Midbrain (tissue), 1 donor: ENCODE results near the gene COL26A1.
A peak's percentile ranks its signal among the peaks of the same experiment; 100 is the strongest.
"Not testable (repeated sequence)": the region's sequence is repeated elsewhere in the genome, so short reads cannot be mapped to it uniquely, and the experiment has no call there.

Source experiments
- DNase-seq: peaks from one replicate; lab custom pipeline; 2025; lab: John Stamatoyannopoulos, UW

COL26A1 gene

DNA sequence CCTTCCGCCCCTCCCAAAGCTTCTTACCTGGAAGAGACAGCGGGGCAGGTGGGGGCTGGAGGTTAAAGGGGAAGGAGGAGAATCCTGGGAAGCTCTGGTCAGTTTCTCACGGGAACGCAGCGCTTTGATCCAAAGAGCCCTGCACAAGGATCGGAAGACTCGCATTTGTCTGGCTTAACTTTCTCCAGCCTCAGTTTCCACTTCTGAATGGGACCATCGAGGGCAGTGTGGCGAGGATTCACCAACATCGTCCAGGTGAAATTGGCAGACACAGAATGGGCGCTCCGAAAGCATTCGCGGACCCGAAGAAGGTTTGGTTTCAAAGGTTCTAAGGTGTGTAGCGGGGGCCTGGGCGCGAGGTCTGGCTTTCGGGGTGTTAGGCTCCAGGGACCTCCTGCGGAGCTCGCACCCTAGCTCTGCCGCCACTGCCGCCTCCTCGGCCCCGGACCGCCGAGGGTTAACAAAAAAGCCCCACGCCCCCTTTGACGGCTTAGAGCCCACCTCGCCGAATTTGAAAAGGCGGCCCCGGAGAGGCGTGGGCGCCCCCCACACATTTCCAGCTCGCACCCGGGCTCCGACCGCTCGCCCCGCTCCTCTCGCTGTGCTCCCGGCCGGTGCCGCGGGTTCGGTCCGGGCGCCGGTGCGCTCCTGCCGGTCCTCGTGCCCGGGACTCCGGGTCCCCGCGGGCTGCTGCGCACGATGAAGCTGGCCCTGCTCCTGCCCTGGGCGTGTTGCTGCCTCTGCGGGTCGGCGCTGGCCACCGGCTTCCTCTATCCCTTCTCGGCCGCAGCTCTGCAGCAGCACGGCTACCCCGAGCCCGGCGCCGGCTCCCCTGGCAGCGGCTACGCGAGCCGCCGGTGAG is at the start of gene COL26A1:
COL26A1 (plus strand) TSS at position 542 of the 862 bp plus-strand sequence; CDS start at position 700, 158 bp downstream.
- no peak for DNase-seq

DNA sequence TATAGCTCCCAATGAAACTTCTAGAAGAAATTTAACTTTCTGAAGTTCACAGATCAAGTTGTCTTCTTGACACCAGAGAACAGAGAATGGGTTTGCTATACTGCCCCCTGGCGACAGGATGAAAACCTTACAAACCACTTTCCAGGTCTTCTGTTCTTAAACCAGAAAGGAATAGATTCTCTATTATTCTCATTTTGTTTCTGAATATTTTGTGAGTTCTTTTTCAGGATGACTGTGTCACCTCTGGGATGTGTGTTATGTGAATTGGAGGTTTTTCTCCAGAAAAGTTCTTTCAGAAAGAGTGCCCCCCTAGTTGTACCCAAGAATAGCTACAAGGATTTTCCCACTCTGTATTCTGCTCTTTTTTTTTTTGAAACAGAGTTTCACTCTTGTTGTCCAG is 47.3 kb upstream of the COL26A1 start:
- peak; percentile 8 for DNase-seq

DNA sequence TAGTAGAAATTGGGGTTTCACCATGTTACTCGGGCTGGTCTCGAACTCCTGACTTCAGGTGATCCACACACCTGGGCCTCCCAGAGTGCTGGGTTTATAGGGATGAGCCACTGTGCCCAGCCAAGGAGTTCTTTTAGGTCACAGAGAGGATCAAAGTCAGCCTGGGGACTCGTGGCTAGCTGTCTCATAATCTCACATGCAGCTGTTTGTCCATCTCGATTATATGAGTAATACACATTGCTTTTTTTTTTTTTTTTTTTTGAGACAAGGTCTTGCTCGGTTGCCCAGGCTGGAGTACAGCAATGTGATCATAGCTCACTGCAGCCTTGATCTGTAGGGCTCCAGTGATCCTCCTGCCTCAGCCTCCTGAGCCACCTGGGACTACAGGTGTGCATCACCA is 43.3 kb upstream of the COL26A1 start:
- no peak for DNase-seq

DNA sequence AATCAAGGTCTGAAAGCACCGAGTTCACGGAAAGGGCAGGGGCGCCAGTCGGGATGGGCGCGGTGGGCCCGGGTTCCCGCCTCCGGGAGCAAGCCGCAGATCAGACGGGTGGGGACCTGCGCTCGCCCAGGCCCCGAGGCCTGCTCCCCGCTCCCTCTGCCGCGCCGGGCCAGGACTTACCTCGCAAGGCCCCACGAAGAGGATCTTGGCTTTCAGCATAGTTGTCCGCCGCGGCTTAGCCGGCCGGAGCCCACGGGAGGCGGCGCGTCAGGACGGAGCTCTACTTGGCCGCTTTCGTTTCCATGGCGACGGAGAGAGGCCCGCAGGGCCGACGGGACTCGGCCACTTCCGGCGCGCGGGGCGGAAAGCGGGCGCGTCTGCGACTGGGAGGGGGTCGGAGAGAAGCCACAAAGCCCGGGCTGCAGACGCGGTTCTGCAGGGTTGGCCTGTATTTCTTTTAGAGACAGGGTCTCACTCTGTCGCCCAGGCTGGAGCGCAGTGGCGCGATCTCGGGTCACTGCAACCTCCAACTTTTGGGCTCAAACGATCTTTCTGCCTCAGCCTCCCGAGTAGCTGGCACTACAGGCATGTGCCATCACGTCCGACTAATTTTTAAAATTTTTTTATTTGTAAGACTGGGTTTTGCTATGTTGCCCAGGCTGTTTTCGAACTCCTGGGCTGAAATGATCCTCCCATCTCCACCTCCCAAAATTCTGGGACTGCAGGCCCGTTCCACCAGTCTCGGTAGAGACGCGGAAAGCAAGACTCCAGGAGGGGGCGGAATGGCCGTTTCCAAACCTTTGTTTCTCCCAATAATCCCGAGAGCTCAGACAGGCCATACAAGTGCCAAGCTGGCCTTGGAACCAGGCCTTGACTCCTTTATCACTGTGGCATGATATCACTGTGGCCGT is 40.9 kb upstream of the COL26A1 start, which contains the start of gene IFT22:
IFT22 (minus strand) TSS at position 322 of the 911 bp plus-strand sequence; CDS start at position 219, 103 bp downstream.
- DNase-seq: peak; percentile 91

DNA sequence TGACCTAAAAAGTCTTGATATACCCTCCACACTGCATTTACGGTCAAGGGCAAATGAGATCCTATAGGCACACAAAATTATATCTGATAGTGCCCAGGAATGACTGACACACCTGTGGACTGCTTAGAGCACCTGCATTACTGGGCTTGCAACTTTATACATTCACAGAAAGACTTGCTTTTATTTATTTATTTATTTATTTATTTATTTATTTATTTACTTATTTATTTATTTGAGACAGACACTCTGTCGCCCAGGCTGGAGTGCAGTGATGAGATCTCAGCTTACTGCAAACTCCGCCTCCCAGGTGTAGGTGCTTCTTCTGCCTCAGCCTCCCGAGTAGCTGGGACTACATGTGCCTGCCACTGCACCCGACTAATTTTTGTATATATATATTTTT is 34.5 kb upstream of the COL26A1 start:
- DNase-seq: no peak

DNA sequence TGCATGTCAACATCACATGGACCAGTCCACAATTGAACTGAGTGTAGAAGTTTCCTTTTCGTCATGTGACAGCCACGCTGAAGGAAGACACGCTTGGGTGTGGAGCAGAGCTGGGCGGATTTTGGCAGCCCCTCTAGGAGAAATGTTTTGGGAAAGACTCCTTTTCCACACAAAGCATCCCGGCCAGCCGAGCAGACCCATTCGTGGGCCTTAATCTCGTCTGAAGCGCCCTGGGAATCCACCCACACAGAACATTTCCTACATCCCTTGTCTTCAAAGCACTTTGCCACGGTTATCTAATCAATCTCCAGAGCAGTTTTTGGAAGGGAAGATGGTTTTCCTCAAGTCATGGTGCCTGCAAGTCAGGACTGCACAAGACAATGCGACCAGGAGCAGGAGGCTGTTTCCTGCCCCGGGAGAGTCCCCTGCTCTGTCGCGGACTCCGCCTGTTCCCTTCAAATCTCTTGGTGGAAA is 32.6 kb upstream of the COL26A1 start:
- DNase-seq: no peak

DNA sequence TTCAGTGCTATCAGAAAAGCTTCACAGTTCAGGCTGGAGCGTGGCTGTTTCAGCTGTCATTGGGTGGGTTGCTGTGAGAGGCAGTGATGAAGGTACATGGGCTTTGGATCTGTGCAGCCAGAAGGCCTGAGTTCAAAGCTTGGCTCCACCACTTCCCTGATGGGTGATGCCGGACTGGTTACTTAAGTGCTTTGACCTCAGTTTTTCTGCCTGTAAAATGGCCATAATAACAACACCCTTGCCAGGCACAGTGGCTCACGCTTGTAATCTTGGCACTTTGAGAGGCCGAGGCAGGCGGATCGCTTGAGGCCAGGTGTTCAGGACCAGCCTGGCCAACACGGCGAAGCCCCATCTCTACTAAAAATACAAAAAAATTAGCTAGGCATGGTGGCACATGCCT is 30.6 kb upstream of the COL26A1 start:
- DNase-seq: no peak

DNA sequence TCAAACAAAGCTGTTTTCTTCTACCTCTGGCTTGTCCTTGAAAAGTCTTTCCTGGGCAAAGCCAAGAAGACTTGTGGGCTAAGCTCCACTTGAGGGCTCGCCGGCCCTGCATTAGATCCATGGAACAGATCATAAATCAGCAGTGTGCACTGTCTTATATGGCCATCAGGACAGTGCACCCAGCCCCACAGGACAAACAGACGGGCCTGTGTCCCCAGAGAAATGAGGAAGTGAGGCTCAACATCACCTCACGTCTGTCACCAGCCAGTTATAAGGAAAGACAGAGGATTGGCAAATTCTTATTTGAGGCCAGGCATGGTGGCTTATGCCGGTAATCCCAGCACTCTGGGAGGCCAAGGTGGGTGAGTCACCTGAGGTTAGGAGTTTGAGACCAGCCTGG is 28.8 kb upstream of the COL26A1 start:
- no peak for DNase-seq

DNA sequence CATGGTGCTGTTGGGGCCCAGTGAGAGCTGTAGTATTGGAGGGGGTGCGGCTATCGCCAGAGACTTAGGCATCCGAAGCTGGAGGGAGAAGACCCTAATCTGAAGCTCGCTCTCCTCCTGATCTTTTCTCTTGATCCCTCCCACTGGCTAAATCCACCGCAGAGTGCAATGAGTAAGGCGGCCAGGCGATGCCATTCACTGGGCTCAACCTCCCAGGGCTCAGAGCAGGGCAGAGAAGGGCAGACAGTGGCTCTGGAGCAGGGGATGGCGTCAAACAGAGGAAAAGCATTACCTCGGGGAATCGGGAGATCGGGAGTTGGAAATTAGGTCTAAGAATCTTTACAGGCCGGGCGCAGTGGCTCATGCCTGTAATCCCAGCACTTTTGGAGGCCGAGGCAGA is 22.3 kb upstream of the COL26A1 start:
- no peak for DNase-seq

DNA sequence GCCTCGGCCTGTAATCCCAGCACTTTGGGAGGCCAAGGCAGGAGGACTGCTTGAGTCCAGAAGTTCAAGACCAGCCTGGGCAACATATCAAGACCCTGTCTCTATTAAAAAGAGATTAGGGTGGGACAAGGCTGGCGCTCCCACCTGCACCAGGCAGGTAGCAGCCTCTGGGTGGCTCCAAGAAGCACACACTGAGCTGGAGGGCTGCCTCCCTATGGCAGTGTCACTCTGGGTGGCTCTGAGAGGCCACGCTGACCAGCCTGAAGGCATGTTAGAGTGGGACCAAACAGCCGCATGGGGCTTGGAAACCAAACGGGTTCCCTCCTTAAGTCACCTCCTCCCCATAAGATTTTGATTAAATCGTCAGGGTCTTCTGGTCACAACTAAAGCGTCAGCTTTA is 19.8 kb upstream of the COL26A1 start:
- DNase-seq: no peak

DNA sequence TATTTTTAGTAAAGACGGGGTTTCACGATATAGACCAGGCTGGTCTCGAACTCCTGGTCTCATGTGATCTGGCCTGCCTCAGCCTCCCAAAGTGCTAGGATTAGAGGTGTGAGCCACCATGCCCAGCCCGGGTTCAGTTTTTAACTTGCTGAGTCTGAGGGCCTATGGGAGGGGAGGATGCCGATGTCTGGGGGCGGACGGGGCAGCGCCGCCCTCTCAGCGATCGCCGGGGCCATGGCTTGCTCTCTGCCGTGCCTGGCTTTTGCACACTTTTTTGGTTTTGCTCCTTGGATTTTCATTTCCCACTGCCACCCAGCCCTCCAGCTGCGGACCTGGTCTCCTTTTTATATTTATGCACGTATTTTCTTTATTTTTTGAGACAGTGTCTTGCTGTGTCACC is 15.2 kb upstream of the COL26A1 start:
- DNase-seq: no peak

DNA sequence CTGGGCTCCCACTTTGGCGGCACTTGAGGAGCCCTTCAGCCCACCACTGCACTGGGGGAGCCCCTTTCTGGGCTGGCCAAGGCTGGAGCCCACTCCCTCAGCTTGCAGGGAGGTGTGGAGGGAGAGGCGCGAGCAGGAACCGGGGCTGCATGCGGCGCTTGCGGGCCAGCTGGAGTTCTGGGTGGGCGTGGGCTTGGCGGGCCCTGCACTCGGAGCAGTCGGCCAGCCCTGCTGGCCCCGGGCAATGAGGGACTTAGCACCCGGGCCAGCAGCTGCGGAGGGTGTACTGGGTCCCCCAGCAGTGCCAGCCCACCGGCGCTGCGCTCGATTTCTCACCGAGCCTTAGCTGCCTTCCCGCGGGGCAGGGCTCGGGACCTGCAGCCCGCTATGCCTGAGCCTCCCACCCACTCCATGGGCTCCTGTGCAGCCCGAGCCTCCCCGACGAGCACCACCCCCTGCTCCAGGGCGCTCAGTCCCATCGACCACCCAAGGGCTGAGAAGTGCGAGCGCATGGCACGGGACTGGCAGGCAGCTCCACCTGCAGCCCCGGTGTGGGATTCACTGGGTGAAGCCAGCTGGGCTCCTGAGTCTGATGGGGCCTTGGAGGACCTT is 14.1 kb upstream of the COL26A1 start:
- not testable (repeated sequence) for DNase-seq

DNA sequence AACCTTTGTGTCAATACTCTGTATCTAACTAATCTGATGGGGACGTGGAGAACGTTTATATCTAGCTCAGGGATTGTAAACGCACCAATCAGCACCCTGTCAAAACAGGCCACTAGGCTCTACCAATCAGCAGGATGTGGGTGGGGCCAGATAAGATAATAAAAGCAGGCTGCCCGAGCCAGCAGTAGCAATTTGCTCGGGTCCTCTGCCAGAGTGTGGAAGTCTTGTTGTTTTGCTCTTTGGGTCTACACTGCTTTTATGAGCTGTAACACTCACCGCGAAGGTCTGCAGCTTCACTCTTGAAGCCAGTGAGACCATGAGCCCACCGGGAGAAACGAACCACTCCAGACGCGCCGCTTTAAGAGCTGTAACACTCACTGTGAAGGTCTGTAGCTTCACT is 13.4 kb upstream of the COL26A1 start:
- not testable (repeated sequence) for DNase-seq

DNA sequence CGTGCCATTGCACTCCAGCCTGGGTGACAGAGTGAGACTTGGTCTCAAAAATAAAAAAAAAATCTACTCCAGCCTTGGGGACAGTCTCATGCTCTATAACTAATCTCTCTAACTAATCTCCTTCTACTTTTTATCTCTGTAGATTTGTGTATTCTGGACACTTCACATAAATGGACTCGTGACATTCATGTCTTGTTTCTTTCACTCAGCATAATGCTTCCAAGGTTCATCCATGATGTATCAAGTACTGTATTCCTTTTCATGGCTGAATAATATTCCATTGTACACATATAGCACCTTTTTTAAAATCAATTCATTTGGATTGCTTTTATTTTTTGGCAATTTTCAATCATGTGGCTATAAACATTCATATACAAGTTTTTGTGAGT is 9.8 kb upstream of the COL26A1 start:
- no peak for DNase-seq

DNA sequence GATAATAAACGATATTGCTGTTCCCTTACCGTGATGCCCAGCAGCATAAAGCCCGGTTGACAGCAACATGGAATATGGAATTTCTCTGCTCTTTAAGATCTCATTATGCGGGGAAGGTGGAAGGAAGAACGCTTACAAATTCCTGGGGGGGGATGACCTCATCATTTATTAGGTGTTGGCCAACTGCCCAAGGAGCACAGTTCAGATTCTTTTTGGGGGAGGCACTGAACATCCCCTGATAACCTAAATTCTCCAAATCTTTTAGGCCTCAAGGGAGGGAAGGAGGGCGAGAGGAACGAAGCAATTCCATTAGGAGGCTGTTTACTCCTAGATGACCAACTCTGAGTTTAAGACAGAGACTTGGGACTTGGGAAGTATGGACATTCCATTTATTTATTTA is 5.2 kb upstream of the COL26A1 start:
- no peak for DNase-seq

DNA sequence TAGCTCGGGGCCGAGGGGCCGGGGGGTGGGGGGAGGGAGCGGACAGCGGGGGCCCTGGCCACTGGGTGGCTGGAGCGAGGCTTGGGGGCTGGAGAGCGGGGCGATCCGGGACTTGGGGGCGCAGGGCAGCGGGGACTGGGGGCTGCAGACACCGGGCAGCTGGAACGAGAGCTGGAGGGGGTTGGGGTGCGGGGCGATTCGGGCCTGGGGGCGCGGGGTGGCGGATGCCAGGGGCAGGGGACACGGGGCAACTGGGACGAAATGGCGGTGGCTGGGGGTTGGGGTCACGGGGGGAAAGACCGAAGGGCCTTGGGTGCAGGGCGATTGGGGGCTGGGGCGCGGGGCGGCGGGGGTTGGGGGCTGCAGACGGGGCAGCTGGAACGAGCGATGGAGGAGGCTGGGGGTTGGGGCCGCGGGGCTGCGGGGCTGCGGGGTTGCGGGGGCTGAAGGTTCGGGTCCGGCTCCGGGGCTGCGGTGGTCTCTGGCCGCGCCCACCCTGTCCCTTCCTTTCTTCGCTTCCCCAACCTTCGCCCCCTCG is 590 bp downstream of the COL26A1 start:
- DNase-seq: no peak

DNA sequence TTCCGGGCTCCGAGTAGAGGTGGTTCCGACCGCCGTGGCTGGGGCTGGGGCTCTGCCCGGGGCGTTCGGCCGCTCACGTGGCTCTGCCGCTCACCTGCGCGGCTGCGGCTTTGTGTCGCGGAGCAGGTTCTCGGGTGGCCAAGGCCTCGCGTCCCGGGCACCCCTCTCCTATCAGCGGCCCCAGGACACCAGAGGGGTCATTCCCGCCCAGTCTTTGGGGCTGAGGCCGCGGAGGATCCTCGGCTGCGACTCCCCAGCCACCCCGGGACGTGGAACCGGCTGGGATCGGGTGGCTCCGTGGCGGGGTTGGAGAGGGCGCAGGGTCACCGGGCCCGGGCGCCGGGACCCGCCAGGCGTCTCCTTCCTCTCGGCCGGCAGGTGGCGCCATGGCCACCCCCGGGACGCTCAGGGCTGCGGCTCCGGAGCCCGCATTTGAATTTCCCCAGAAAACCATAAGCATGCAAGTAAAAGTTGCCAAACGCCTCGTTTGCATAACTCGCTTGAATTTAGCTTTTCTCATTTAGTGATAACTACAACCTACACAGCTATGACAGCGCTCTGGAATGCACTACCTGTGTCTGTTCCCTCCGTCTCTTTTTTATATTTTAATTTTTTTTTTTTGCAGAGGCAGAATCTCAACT is 1.2 kb downstream of the COL26A1 start:
- DNase-seq: peak; percentile 63

DNA sequence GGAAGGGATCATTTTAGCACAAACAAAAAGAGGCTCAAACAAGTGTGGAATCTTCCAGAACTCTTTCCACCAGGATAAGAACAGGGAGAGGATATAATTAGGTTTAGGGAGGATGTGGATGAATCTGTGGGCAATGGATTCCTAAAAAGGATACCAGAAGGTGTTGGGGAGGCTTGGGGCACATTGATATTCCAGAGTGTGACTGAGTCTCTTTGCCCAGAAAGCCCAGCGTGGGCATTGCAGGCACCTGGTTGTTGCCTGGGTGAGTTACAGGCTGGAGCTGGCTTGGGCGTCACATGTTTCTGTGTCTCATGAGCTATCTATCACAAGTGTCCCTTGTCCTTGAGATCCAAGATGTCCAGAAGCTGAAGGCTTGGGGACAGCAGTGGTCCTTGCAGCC is 3.3 kb downstream of the COL26A1 start:
- DNase-seq: no peak

DNA sequence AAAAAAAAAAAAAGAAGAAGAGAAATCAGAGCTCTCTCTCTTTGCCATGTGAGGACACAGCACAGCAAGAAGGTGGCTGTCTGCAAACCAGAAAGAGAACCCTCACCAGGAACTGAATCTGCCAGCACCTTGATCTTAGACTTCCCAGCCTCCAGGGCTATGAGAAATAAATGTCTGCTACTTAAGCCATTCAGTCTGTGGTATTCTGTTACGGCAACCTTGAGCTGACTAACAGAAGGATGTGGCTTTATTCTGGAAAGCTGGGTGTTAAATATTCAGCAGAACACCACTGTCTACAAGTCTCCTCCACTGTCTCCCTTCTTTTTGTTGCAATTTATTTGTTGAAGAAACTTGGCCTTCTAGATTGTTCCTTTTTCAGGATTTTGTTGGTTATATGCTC is 5.0 kb downstream of the COL26A1 start:
- DNase-seq: no peak

DNA sequence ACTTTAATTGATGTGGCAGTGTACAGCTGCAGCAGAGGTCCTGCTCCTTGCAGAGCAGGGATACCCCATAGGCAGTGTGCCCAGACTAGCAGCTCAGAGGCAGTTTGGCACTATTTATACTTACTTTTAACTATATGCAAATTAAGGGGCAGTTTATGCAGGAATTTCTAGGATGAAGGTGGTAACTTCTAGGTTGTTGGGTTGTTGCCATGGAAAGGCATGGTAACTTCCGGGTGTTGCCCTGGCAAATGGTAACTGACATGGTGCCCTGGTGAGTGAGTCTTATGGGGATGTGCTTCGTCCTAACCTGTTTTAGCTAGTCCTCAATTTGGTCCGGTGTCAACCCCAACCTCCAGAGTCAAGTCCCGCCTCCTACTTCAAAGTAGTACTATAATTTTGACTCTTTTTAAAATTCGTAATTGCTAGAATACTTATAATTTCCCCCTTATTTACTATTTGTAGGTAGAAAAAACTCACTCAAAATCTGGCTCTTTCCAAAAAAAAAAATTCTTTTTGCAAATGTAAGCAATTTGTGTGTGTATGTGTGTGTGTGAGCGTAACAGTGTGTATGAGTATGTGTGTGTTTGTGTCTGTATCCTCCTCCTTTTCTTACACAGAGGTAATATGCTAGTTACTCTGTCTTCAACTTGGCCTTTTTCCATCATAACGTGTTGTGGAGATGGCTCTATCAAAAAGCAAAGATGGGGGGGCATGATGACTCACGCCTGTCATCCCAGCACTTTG is 5.9 kb downstream of the COL26A1 start:
- DNase-seq: no peak

DNA sequence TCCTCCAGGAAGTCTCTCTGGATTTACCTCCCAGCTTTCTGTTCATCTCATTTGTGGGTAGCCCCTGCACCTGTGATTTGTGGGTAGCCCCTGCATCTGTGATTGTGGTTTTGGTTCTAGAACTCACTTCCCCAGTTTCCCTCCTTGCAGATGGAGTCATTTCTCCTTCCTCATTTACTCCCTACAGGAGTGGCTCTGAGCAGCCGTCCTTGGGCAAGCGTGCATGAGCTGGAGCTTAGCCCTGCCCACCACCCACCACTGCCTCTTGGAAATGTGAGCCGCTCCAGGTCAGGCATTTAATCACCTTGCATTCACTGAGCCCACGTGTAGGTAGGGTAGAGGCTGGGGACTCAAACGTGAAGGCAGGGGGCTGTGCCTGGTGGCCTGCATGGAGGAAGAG is 8.2 kb downstream of the COL26A1 start:
- DNase-seq: no peak
